HG03521 (cell line): ENCODE measurements around the gene SLC38A10.

Source experiments
- ATAC-seq: cut with Tn5 transposase; IDR thresholded peaks from one replicate; pipeline ENCODE4 v1.9.1; 2021; ENCODE audit warnings: mild to moderate bottlenecking, moderate library complexity; ENCODE audit not compliant: unreplicated experiment

Gene SLC38A10

GRCh38 chr17:81210868-81211267 is 84.2 kb downstream of the SLC38A10 start:
- no peak for ATAC-seq

- ATAC-seq, result no peak
These were observed 84.6 kb downstream of the SLC38A10 start for GRCh38 chr17:81210466-81210865.

GRCh38 chr17:81209141-81209540 is 86.0 kb downstream of the SLC38A10 start:
- ATAC-seq, result no peak

GRCh38 chr17:81208651-81209050 is 86.5 kb downstream of the SLC38A10 start:
- no peak for ATAC-seq

GRCh38 chr17:81207610-81208581 is 87.2 kb downstream of the SLC38A10 start:
- no peak for ATAC-seq

- ATAC-seq, result no peak
These were observed 88.5 kb downstream of the SLC38A10 start for GRCh38 chr17:81206657-81207056.

GRCh38 chr17:81206166-81206565 is 88.9 kb downstream of the SLC38A10 start:
- no peak for ATAC-seq

- ATAC-seq, result no peak
These were observed 90.5 kb downstream of the SLC38A10 start for GRCh38 chr17:81204578-81204977.

- no peak for ATAC-seq
These were observed 92.0 kb downstream of the SLC38A10 start for GRCh38 chr17:81203136-81203535.

GRCh38 chr17:81202318-81202717 is 92.8 kb downstream of the SLC38A10 start:
- no peak for ATAC-seq

GRCh38 chr17:81200695-81201580 is 94.2 kb downstream of the SLC38A10 start:
- ATAC-seq, result no peak

GRCh38 chr17:81200201-81200600 is 94.9 kb downstream of the SLC38A10 start:
- no peak for ATAC-seq

- no peak for ATAC-seq
These were observed 95.7 kb downstream of the SLC38A10 start for GRCh38 chr17:81199482-81199830.

- ATAC-seq, result no peak
These were observed 96.2 kb downstream of the SLC38A10 start for GRCh38 chr17:81198826-81199481.

- no peak for ATAC-seq
These were observed 97.1 kb downstream of the SLC38A10 start for GRCh38 chr17:81197831-81198490.

- no peak for ATAC-seq
These were observed 97.7 kb downstream of the SLC38A10 start for GRCh38 chr17:81197409-81197795.

- ATAC-seq, result no peak
These were observed 98.3 kb downstream of the SLC38A10 start for GRCh38 chr17:81196505-81197408.

- no peak for ATAC-seq
These were observed 99.1 kb downstream of the SLC38A10 start for GRCh38 chr17:81195941-81196495.
